ENCODE measurements around the gene PRSS12.

Gene PRSS12

GRCh38 chr4:118357601-118358000 is 4.8 kb upstream of the PRSS12 start:
- no peak for DNase-seq (ENCODE audit: low spot score)

- no peak for DNase-seq (ENCODE audit: low spot score)
These were observed 3.9 kb upstream of the PRSS12 start for GRCh38 chr4:118356731-118357130.

GRCh38 chr4:118356111-118356510 is 3.3 kb upstream of the PRSS12 start:
- no peak for DNase-seq (ENCODE audit: low spot score)

- no peak for DNase-seq (ENCODE audit: low spot score)
These were observed 2.1 kb upstream of the PRSS12 start for GRCh38 chr4:118354913-118355312.

GRCh38 chr4:118353534-118354030 is 779 bp upstream of the PRSS12 start:
- DNase-seq (ENCODE audit: low spot score): no peak

GRCh38 chr4:118351851-118352827 is 664 bp downstream of the PRSS12 start:
- DNase-seq (ENCODE audit: low spot score): no peak

- no peak for DNase-seq (ENCODE audit: low spot score)
These were observed 1.8 kb downstream of the PRSS12 start for GRCh38 chr4:118350961-118351360.

- no peak for DNase-seq (ENCODE audit: low spot score)
These were observed 3.9 kb downstream of the PRSS12 start for GRCh38 chr4:118348886-118349285.

- no peak for DNase-seq (ENCODE audit: low spot score)
These were observed 6.3 kb downstream of the PRSS12 start for GRCh38 chr4:118346495-118346894.

- no peak for DNase-seq (ENCODE audit: low spot score)
These were observed 7.0 kb downstream of the PRSS12 start for GRCh38 chr4:118345813-118346212.

GRCh38 chr4:118344801-118345200 is 8.0 kb downstream of the PRSS12 start:
- DNase-seq (ENCODE audit: low spot score): no peak

GRCh38 chr4:118343501-118343900 is 9.3 kb downstream of the PRSS12 start:
- DNase-seq (ENCODE audit: low spot score): no peak

- DNase-seq (ENCODE audit: low spot score): no peak
These were observed 12.7 kb downstream of the PRSS12 start for GRCh38 chr4:118340109-118340508.

GRCh38 chr4:118338981-118339765 is 13.6 kb downstream of the PRSS12 start:
- DNase-seq (ENCODE audit: low spot score): no peak

GRCh38 chr4:118338518-118338917 is 14.3 kb downstream of the PRSS12 start:
- DNase-seq (ENCODE audit: low spot score): no peak

- no peak for DNase-seq (ENCODE audit: low spot score)
These were observed 14.8 kb downstream of the PRSS12 start for GRCh38 chr4:118337954-118338353.

- no peak for DNase-seq (ENCODE audit: low spot score)
These were observed 17.0 kb downstream of the PRSS12 start for GRCh38 chr4:118335774-118336173.

- peak; percentile 12 for DNase-seq (ENCODE audit: low spot score)
These were observed 17.5 kb downstream of the PRSS12 start for GRCh38 chr4:118335324-118335723.

GRCh38 chr4:118331352-118331751 is 21.5 kb downstream of the PRSS12 start:
- DNase-seq (ENCODE audit: low spot score): no peak

GRCh38 chr4:118329849-118330248 is 23.0 kb downstream of the PRSS12 start:
- no peak for DNase-seq (ENCODE audit: low spot score)

- peak; percentile 20 for DNase-seq (ENCODE audit: low spot score)
These were observed 25.1 kb downstream of the PRSS12 start for GRCh38 chr4:118327554-118328241.

- no peak for DNase-seq (ENCODE audit: low spot score)
These were observed 26.2 kb downstream of the PRSS12 start for GRCh38 chr4:118326585-118326984.
